ENCODE results near the gene PACSIN3. TPM values are rescaled to one million over a fixed set of nuclear protein-coding genes. Genes with fewer than 3 reads are reported as not detected.
A peak's percentile ranks its signal among the peaks of the same experiment; 100 is the strongest.

Gene PACSIN3
- total RNA-seq, 1 donor from 2014 or later: 56.4 TPM

DNA sequence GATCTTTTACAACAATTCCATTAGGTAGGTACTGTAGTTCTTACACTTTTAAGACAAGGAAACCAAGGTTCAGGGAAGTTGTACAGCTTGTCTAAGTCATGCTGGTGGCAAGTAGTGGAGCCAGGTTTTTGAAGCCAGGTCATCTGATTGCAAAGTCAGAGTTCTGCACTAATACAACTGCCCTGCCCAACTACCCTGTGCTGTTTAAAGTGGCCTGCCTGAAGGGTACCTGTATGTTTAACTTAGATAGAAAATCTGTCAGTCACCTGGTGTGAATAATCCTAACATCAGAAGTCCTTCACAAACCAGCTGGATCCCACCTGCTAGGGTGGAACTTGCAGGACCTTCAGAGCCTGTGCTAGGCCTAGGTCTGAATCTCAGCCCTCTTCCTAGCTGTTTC is 53.7 kb downstream of the PACSIN3 start:
- TF ChIP-seq, protein P1, sequence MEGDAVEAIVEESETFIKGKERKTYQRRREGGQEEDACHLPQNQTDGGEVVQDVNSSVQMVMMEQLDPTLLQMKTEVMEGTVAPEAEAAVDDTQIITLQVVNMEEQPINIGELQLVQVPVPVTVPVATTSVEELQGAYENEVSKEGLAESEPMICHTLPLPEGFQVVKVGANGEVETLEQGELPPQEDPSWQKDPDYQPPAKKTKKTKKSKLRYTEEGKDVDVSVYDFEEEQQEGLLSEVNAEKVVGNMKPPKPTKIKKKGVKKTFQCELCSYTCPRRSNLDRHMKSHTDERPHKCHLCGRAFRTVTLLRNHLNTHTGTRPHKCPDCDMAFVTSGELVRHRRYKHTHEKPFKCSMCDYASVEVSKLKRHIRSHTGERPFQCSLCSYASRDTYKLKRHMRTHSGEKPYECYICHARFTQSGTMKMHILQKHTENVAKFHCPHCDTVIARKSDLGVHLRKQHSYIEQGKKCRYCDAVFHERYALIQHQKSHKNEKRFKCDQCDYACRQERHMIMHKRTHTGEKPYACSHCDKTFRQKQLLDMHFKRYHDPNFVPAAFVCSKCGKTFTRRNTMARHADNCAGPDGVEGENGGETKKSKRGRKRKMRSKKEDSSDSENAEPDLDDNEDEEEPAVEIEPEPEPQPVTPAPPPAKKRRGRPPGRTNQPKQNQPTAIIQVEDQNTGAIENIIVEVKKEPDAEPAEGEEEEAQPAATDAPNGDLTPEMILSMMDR (conservative IDR thresholded peaks at IDR 0.05): no peak
- H3K4me1 Mint-ChIP-seq: peaks cover 17% of the 10 kb centered on the region
- no peak overlapping the region for H3K27ac Mint-ChIP-seq (ENCODE audit: unreplicated experiment)
- no peak for DNase-seq (ENCODE audit: low read depth, low spot score)
- no peak overlapping the region for H3K4me3 Mint-ChIP-seq
- H3K27me3 Mint-ChIP-seq (ENCODE audit: low read depth): no peaks in the 10 kb centered on the region
- H3K36me3 Mint-ChIP-seq (ENCODE audit: low read depth): peaks cover 2% of the 10 kb centered on the region
- H3K9me3 Mint-ChIP-seq: no peaks in the 10 kb centered on the region

DNA sequence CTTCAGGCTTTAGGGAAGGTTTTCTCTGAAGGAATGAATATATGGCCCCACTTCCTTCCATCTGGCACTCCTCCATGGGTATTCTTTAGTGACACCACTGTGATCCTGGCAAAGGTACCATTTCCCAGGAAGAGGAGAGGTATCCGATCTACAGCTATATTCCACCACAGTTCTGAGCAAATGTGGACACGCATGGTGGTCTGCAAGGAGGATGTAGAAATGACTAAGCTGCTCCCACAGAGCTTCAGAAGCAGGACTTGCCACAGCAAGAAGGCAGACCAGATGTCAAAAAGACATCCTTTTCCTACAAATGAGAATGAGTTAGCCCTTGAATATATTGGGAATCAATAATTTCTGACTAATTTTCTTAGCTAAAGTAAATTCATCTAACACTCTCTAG is 55.1 kb downstream of the PACSIN3 start:
- DNase-seq (ENCODE audit: low read depth, low spot score): no peak
- Mint-ChIP-seq H3K27me3 (ENCODE audit: low read depth) (no peaks in the 10 kb centered on the region), H3K4me1 (peaks cover 17% of the 10 kb centered on the region), H3K27ac (ENCODE audit: unreplicated experiment) (no peak overlapping the region), H3K4me3 (no peak overlapping the region), H3K36me3 (ENCODE audit: low read depth) (no peaks in the 10 kb centered on the region), H3K9me3 (no peaks in the 10 kb centered on the region)
- TF ChIP-seq, protein P1 (conservative IDR thresholded peaks at IDR 0.05): no peak

DNA sequence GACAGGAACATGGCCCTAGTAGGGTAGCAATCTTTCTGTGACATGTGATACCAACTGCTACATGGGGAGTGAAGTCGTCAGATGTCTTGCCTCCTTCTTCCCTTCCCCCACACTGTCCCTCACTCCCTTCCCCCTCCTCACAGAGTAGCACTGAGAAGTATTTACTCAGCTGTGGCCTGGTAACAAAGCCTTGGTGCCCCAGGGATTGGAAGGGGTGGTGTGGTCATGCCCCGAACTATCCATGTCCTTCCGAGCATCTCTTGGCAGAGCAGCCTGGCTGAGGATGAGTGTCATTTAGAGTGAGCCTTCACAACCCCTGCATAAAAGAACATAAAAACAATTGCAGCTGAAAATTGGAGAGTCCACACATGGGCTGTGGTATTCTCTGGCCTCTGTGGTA is 55.7 kb downstream of the PACSIN3 start:
- H3K9me3 Mint-ChIP-seq: no peaks in the 10 kb centered on the region
- no peaks in the 10 kb centered on the region for H3K27me3 Mint-ChIP-seq (ENCODE audit: low read depth)
- peaks cover 17% of the 10 kb centered on the region for H3K4me1 Mint-ChIP-seq
- TF ChIP-seq, protein P1 (conservative IDR thresholded peaks at IDR 0.05): no peak
- H3K4me3 Mint-ChIP-seq: no peak overlapping the region
- H3K36me3 Mint-ChIP-seq (ENCODE audit: low read depth): no peaks in the 10 kb centered on the region
- peak overlapping the region; percentile 64 for H3K27ac Mint-ChIP-seq (ENCODE audit: unreplicated experiment)
- no peak for DNase-seq (ENCODE audit: low read depth, low spot score)

Small RNA genes lying within 50 kb of the gene (microRNA-seq; reads per million reads assigned to microRNA genes)
- gene MIR6745: not detected

Other genes with a start within 250 kb of the PACSIN3 start
- 58.5 and 60.1 TPM in 2 replicates for gene CSTPP1, start 249.7 kb downstream of the PACSIN3 start, total RNA-seq
- 108 and 110 TPM in 2 replicates for gene ARFGAP2, start 9.6 kb downstream of the PACSIN3 start, total RNA-seq
- 32.2 and 33.9 TPM in 2 replicates for gene DDB2, start 28.5 kb upstream of the PACSIN3 start, total RNA-seq
- gene ACP2, start 62.4 kb upstream of the PACSIN3 start, total RNA-seq: 41.0 and 41.7 TPM in 2 replicates
- gene NR1H3, start 71.6 kb upstream of the PACSIN3 start, total RNA-seq: 15.2 and 19.1 TPM in 2 replicates
- 56.2 and 59.2 TPM in 2 replicates for gene MADD, start 83.7 kb upstream of the PACSIN3 start, total RNA-seq
- not detected in 2 replicates for gene MYBPC3, start 166.3 kb upstream of the PACSIN3 start, total RNA-seq
- not detected in 2 replicates for gene SPI1, start 192.1 kb upstream of the PACSIN3 start, total RNA-seq
- gene SLC39A13, start 222.2 kb upstream of the PACSIN3 start, total RNA-seq: 34.5 and 36.0 TPM in 2 replicates
- 197 and 205 TPM in 2 replicates for gene PSMC3, start 240.0 kb upstream of the PACSIN3 start, total RNA-seq

All from neural crest cell (in vitro differentiated cells).